Fibroblast of lung (primary cell): ENCODE measurements around the gene BAIAP3.

Experiments used
- CTCF ChIP-seq, 2 donors: IDR thresholded peaks in 1 of 2; conservative IDR thresholded peaks in 1 of 2; 1 replicate in 1 of 2; 2 replicates in 1 of 2; pipeline ENCODE4 v1.5.1; 2011 to 2012; ENCODE audit warnings: low read length in 2 of 2, control low read depth in 1 of 2, inconsistent platforms in 1 of 2, low read depth in 1 of 2, mild to moderate bottlenecking in 1 of 2
- EZH2 ChIP-seq: IDR thresholded peaks from 2 replicates; pipeline ENCODE4 v1.5.1; 2012; ENCODE audit warnings: low read length, control low read depth, mild to moderate bottlenecking; ENCODE audit errors: missing control alignments

DNA sequence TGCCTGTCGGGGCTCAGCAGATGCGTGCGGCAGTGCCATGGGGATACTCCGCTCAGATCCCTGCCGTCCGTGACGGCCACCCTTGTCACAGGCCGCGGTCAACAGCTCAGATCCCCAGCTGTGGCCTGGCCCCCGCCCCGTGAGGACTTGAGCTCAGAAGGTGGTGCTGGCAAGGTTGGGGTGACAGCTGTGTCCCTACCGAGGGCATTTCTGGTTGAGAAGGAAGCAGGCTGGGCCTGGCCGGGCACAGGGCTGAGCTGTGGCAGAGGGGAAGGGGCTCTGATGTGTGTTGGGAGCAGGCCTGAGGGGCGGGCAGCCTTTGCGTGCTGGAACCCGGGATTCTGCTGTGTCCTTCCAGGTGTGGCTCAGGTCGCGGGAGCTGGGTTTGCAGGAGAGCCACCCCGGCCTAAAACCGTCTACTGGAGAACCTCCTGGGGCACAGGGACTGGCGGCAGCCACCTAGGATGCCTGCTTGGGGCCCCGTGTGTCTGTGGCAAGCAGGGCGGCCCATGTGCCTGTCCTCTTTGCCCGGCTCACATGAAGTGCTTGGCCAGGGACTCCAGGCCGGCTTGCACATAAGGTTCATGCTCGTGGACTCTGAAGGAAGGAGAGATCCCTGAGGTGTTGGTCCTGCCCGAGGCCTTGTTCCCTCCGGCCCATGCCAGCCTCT lies 18.9 kb upstream of the BAIAP3 start:
- TF ChIP-seq CTCF (conservative IDR thresholded peaks at IDR 0.05 in 1 of 2, IDR thresholded peaks at IDR 0.05 in 1 of 2; ENCODE audit: low read depth in 1 of 2, low read length in 2 of 2) (no peak), EZH2 (no peak)
